ENCODE data around the gene RCVRN.

GRCh38 chr17:9902120-9902519 lies 3.0 kb downstream of the RCVRN start:
- TF ChIP-seq, protein P1, sequence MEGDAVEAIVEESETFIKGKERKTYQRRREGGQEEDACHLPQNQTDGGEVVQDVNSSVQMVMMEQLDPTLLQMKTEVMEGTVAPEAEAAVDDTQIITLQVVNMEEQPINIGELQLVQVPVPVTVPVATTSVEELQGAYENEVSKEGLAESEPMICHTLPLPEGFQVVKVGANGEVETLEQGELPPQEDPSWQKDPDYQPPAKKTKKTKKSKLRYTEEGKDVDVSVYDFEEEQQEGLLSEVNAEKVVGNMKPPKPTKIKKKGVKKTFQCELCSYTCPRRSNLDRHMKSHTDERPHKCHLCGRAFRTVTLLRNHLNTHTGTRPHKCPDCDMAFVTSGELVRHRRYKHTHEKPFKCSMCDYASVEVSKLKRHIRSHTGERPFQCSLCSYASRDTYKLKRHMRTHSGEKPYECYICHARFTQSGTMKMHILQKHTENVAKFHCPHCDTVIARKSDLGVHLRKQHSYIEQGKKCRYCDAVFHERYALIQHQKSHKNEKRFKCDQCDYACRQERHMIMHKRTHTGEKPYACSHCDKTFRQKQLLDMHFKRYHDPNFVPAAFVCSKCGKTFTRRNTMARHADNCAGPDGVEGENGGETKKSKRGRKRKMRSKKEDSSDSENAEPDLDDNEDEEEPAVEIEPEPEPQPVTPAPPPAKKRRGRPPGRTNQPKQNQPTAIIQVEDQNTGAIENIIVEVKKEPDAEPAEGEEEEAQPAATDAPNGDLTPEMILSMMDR (IDR thresholded peaks at IDR 0.05): no peak
- no peak for TF ChIP-seq POLR2A (IDR thresholded peaks at IDR 0.05)

Measured in adrenal gland (tissue), 5 donors.